H1 (cell line): ENCODE data around the gene ARF6. TPM values are rescaled to one million over a fixed set of nuclear protein-coding genes. Genes with fewer than 3 reads are reported as not detected.

Experiments used
- CTCF ChIA-PET: fragments of 300-600 bp; sonication (Branson Sonifier 250); formaldehyde crosslinking; loops from one replicate; lab custom pipeline; 2021; ENCODE audit not compliant: partially characterized antibody; lab: Charles Lee
- POLR2A ChIA-PET: fragments of 300-600 bp; sonication (Branson Sonifier 250); formaldehyde crosslinking; loops from one replicate; lab custom pipeline; 2021; ENCODE audit warnings: inconsistent platforms; ENCODE audit not compliant: partially characterized antibody; lab: Charles Lee
- DNase-seq, 2 experiments: peaks; one replicate each; pipeline versions ENCODE4 v3.0.0 to v3.0.0-alpha.2; 2010 to 2022; ENCODE audit warnings: low spot score in 2 of 2, low read depth in 1 of 2, mixed read lengths in 1 of 2
- FAIRE-seq: peaks from 2 replicates; lab custom pipeline; 2011; peaks lifted over from hg19 to GRCh38; lab: Jason Lieb, UNC
- H2AFZ ChIP-seq: 2 replicates; pipeline ENCODE4 v1.8.1; 2012; ENCODE audit warnings: low read length, inconsistent platforms
- H2AK5ac ChIP-seq: 2 replicates; pipeline ENCODE4 v1.6.1; 2013; ENCODE audit warnings: low read depth, low read length
- H2BK120ac ChIP-seq: replicated peaks from 2 replicates; pipeline ENCODE3; 2013; ENCODE audit warnings: low read depth, low read length, inconsistent platforms
- H2BK12ac ChIP-seq: 2 replicates; pipeline ENCODE4 v1.6.1; 2013; ENCODE audit warnings: low read depth, low read length
- H2BK15ac ChIP-seq: 2 replicates; pipeline ENCODE4 v1.6.1; 2013; ENCODE audit warnings: low read length
- H2BK20ac ChIP-seq: 2 replicates; pipeline ENCODE4 v1.6.1; 2013; ENCODE audit warnings: low read length
- H2BK5ac ChIP-seq: 2 replicates; pipeline ENCODE4 v1.6.1; 2013; ENCODE audit warnings: low read depth, low read length
- H3K14ac ChIP-seq: 2 replicates; pipeline ENCODE4 v1.6.1; 2013; ENCODE audit warnings: inconsistent platforms; ENCODE audit not compliant: insufficient read length
- H3K18ac ChIP-seq: 2 replicates; pipeline ENCODE4 v1.6.1; 2013; ENCODE audit warnings: low read length; ENCODE audit errors: extremely low read depth
- H3K23ac ChIP-seq: 2 replicates; pipeline ENCODE4 v1.6.1; 2013; ENCODE audit warnings: inconsistent platforms; ENCODE audit not compliant: insufficient read length
- H3K23me2 ChIP-seq: 2 replicates; pipeline ENCODE4 v1.6.1; 2013; ENCODE audit warnings: low read depth, low read length
- H3K27ac ChIP-seq: 2 replicates; pipeline ENCODE4 v1.6.1; 2011; ENCODE audit warnings: low read depth, low read length, inconsistent platforms
- H3K27me3 ChIP-seq, 4 experiments: replicated peaks in 1 of 4; 1 replicate in 1 of 4; 2 replicates in 3 of 4; pipeline versions ENCODE4 v1.6.1 to v1.8.1; 2011 to 2013; ENCODE audit warnings: low read length in 3 of 4, mild to moderate bottlenecking in 3 of 4, inconsistent platforms in 2 of 4, mixed read lengths in 2 of 4, moderate library complexity in 1 of 4; ENCODE audit not compliant: control insufficient read depth in 3 of 4, insufficient read depth in 3 of 4; ENCODE audit errors: extremely low read depth in 1 of 4
- H3K36me3 ChIP-seq, 4 experiments: 2 replicates each; pipeline versions ENCODE4 v1.6.1 to v1.8.1; 2011 to 2013; ENCODE audit warnings: mild to moderate bottlenecking in 4 of 4, low read length in 3 of 4, moderate library complexity in 2 of 4, control low read depth in 1 of 4, inconsistent platforms in 1 of 4; ENCODE audit not compliant: insufficient read depth in 4 of 4, control insufficient read depth in 2 of 4
- H3K4ac ChIP-seq: replicated peaks from 2 replicates; pipeline ENCODE3; 2013; ENCODE audit warnings: low read length, low read depth, mixed read lengths, inconsistent platforms; ENCODE audit not compliant: insufficient read length
- H3K4me1 ChIP-seq, 4 experiments: replicated peaks in 1 of 4; 1 replicate in 1 of 4; 2 replicates in 3 of 4; pipeline versions ENCODE4 v1.6.1 to v1.8.1; 2011 to 2013; ENCODE audit warnings: low read length in 3 of 4, inconsistent platforms in 2 of 4, mixed read lengths in 1 of 4; ENCODE audit not compliant: insufficient read depth in 4 of 4, control insufficient read depth in 3 of 4
- H3K4me2 ChIP-seq, 2 experiments: 2 replicates each; pipeline versions ENCODE4 v1.6.1 to v1.8.1; 2011 to 2013; ENCODE audit warnings: low read depth in 2 of 2, low read length in 2 of 2, control low read depth in 1 of 2, inconsistent platforms in 1 of 2, mild to moderate bottlenecking in 1 of 2; ENCODE audit not compliant: insufficient read depth in 1 of 2
- H3K4me3 ChIP-seq, 4 experiments: fragments of 200-600, 300-600 bp in 1 of 4; sonication (generic), shearing (Covaris generic), sonication (Bioruptor Twin) in 1 of 4; 2 replicates each; pipeline versions ENCODE4 v1.5.1 to v1.8.1; 2011 to 2016; ENCODE audit warnings: low read length in 4 of 4, low read depth in 3 of 4, control low read depth in 2 of 4, inconsistent platforms in 2 of 4, mild to moderate bottlenecking in 2 of 4, mixed read lengths in 1 of 4, moderate library complexity in 1 of 4; ENCODE audit not compliant: insufficient read depth in 2 of 4; ENCODE audit errors: extremely low read depth in 1 of 4
- H3K56ac ChIP-seq: replicated peaks from 2 replicates; pipeline ENCODE3; 2013; ENCODE audit warnings: low read depth, mild to moderate bottlenecking, mixed read lengths, low read length, inconsistent platforms; ENCODE audit not compliant: insufficient read length
- H3K79me1 ChIP-seq: 2 replicates; pipeline ENCODE4 v1.6.1; 2013; ENCODE audit warnings: low read depth, low read length, control low read depth
- H3K79me2 ChIP-seq, 2 experiments: 2 replicates each; pipeline versions ENCODE4 v1.6.1 to v1.8.1; 2012 to 2013; ENCODE audit warnings: low read length in 2 of 2, mild to moderate bottlenecking in 2 of 2, inconsistent platforms in 1 of 2; ENCODE audit not compliant: insufficient read depth in 2 of 2, control insufficient read depth in 1 of 2
- H3K9ac ChIP-seq, 4 experiments: replicated peaks in 1 of 4; 1 replicate in 1 of 4; 2 replicates in 3 of 4; pipeline versions ENCODE4 v1.6.1 to v1.8.1; 2011 to 2013; ENCODE audit warnings: low read depth in 3 of 4, low read length in 3 of 4, control low read depth in 2 of 4, mild to moderate bottlenecking in 2 of 4, moderate library complexity in 2 of 4, inconsistent platforms in 1 of 4; ENCODE audit errors: extremely low read depth in 1 of 4
- H3K9me3 ChIP-seq, 2 experiments: 2 replicates each; pipeline versions ENCODE4 v1.6.1 to v1.8.1; 2012 to 2013; ENCODE audit warnings: mild to moderate bottlenecking in 2 of 2, moderate library complexity in 2 of 2, control low read depth in 1 of 2, inconsistent platforms in 1 of 2, low read depth in 1 of 2, low read length in 1 of 2, mixed read lengths in 1 of 2; ENCODE audit not compliant: insufficient read depth in 2 of 2
- H4K20me1 ChIP-seq, 2 experiments: replicated peaks in 1 of 2; 2 replicates each; pipeline versions ENCODE3 to v1.8.1; 2011 to 2013; ENCODE audit warnings: inconsistent platforms in 2 of 2, low read length in 2 of 2, mild to moderate bottlenecking in 1 of 2; ENCODE audit not compliant: insufficient read depth in 2 of 2, control insufficient read depth in 1 of 2
- H4K5ac ChIP-seq: 2 replicates; pipeline ENCODE4 v1.6.1; 2013; ENCODE audit warnings: low read length, low read depth, mixed read lengths, inconsistent platforms; ENCODE audit not compliant: insufficient read length
- H4K8ac ChIP-seq: 2 replicates; pipeline ENCODE4 v1.8.0; 2013; ENCODE audit warnings: mild to moderate bottlenecking, moderate library complexity, low read length, inconsistent platforms; ENCODE audit not compliant: insufficient read depth; ENCODE audit errors: extremely low read depth
- H4K91ac ChIP-seq: replicated peaks from 2 replicates; pipeline ENCODE3; 2013; ENCODE audit warnings: low read length, mixed read lengths, inconsistent platforms; ENCODE audit not compliant: insufficient read length
- FOSL1 ChIP-seq: IDR thresholded peaks from 2 replicates; pipeline ENCODE4 v1.6.1; 2011; ENCODE audit warnings: mild to moderate bottlenecking, low read depth, low read length, moderate library complexity; ENCODE audit not compliant: insufficient read depth
- WGBS, 2 experiments: shearing (Covaris generic) in 1 of 2; methylation state at CpG; one replicate each; pipeline versions ENCODE4 v1.1.6 to v1.1.7; 2013 to 2015; ENCODE audit warnings: low lambda C conversion rate in 2 of 2, mixed read lengths in 2 of 2, inconsistent platforms in 1 of 2, low coverage in 1 of 2, missing lambda C conversion rate in 1 of 2; ENCODE audit not compliant: insufficient replicate concordance in 2 of 2, insufficient coverage in 1 of 2, insufficient read length in 1 of 2; ENCODE audit errors: extremely low coverage in 1 of 2, missing lambda C conversion rate in 1 of 2; 5-methylcytosine and 5-hydroxymethylcytosine counted together
- polyA plus RNA-seq, 7 experiments: library from polyadenylated mRNA; depleted of rRNA in 3 of 7; stranded (reverse) in 5 of 7; unstranded in 2 of 7; fragments of >200 nt in 5 of 7; fragments of 200-250 nt in 2 of 7; gene quantifications; 1 replicate in 5 of 7; 2 replicates in 1 of 7; 4 replicates in 1 of 7; pipeline versions ENCODE4 v1.2.1 to v1.2.3, GENCODE V29; 2011 to 2013; ENCODE audit warnings: missing spikeins in 2 of 7, mixed read lengths in 2 of 7
- total RNA-seq: library from RNA; stranded (reverse); fragmentation: NEBNext Ultra II Directional; extraction: Animal tissue kit (Norgen Biotek cat#: 25700); gene quantifications from 2 replicates; pipeline ENCODE4 v1.2.1, GENCODE V29; 2021

ARF6 gene
- total and polyA plus RNA-seq, 2 of the 8 experiments (the other 6 are each of a cell fraction or from before 2014, with no cell fraction given): 17.2 to 56.7 TPM

GRCh38 chr14:49930720-49931119 is 37.8 kb downstream of the ARF6 start:
- POLR2A ChIA-PET: interaction anchor here (1.3 kb wide), 1 partner anchor 38 kb away, joined by 4 read pairs; the partner anchor contains the start of gene ARF6
- no peak overlapping the region for H3K18ac ChIP-seq
- H3K56ac ChIP-seq: no peak overlapping the region
- no peaks in the 10 kb centered on the region for H3K27me3 ChIP-seq
- H3K14ac ChIP-seq: no peak overlapping the region
- H4K5ac ChIP-seq: no peak overlapping the region
- no peak overlapping the region for H2AFZ ChIP-seq
- H3K23ac ChIP-seq: no peak overlapping the region
- no peaks in the 10 kb centered on the region for H3K36me3 ChIP-seq
- no peaks in the 10 kb centered on the region for H4K20me1 ChIP-seq
- no peak overlapping the region for H3K9ac ChIP-seq
- H3K23me2 ChIP-seq: no peaks in the 10 kb centered on the region
- H2BK120ac ChIP-seq: no peak overlapping the region
- TF ChIP-seq FOSL1: no peak
- TF ChIP-seq, all 59 proteins: peak for 0
- no peaks in the 10 kb centered on the region for H3K79me1 ChIP-seq
- H4K8ac ChIP-seq: no peak overlapping the region
- no peak overlapping the region for H2BK20ac ChIP-seq
- CTCF ChIA-PET: no interaction called here
- FAIRE-seq (no peak), DNase-seq (no peak)
- no peak overlapping the region for H3K4me3 ChIP-seq
- no peak overlapping the region for H2BK15ac ChIP-seq
- no peak overlapping the region for H3K27ac ChIP-seq
- no peaks in the 10 kb centered on the region for H3K79me2 ChIP-seq
- WGBS, 2 experiments: 94% methylated on average over 2 of the region's 2 CpGs; no CpG with 5 or more reads in 1 of the 2 experiments
- no peaks in the 10 kb centered on the region for H3K9me3 ChIP-seq
- H3K4ac ChIP-seq: no peak overlapping the region
- H3K4me1 ChIP-seq: no peaks in the 10 kb centered on the region
- no peak overlapping the region for H2BK12ac ChIP-seq
- no peak overlapping the region for H4K91ac ChIP-seq
- H2BK5ac ChIP-seq: no peak overlapping the region
- H3K4me2 ChIP-seq: no peak overlapping the region
- H2AK5ac ChIP-seq: no peak overlapping the region
